HUES48 (cell line): ENCODE data around the gene SPART.

Experiments
- H3K27ac ChIP-seq: one replicate; pipeline ENCODE4 v1.7.0; 2013; ENCODE audit warnings: low read depth, low read length, inconsistent platforms
- H3K27me3 ChIP-seq: 2 replicates; pipeline ENCODE4 v1.6.1; 2013; ENCODE audit warnings: mild to moderate bottlenecking, low read length; ENCODE audit not compliant: control insufficient read depth, insufficient read depth
- H3K36me3 ChIP-seq: 2 replicates; pipeline ENCODE4 v1.6.1; 2013; ENCODE audit warnings: low read length; ENCODE audit not compliant: control insufficient read depth, insufficient read depth
- H3K4me1 ChIP-seq: 2 replicates; pipeline ENCODE4 v1.6.1; 2013; ENCODE audit warnings: mild to moderate bottlenecking, low read length; ENCODE audit not compliant: control insufficient read depth, insufficient read depth
- H3K4me3 ChIP-seq: 2 replicates; pipeline ENCODE4 v1.5.1; 2013; ENCODE audit warnings: mild to moderate bottlenecking, low read depth, low read length
- H3K9ac ChIP-seq: 2 replicates; pipeline ENCODE4 v1.6.1; 2013; ENCODE audit warnings: mild to moderate bottlenecking, low read depth, low read length, moderate library complexity
- H3K9me3 ChIP-seq: 2 replicates; pipeline ENCODE4 v1.6.1; 2013; ENCODE audit warnings: low read length; ENCODE audit not compliant: control insufficient read depth, insufficient read depth

Gene SPART

GRCh38 chr13:36282821-36283432 is 63.3 kb downstream of the SPART start:
- no peak overlapping the region for H3K9ac ChIP-seq
- peaks cover 9% of the 10 kb centered on the region; the same call in 1 of the 2 replicates for H3K4me1 ChIP-seq
- H3K27ac ChIP-seq = no peak overlapping the region
- H3K36me3 ChIP-seq = peaks cover 56% of the 10 kb centered on the region
- no peak overlapping the region for H3K4me3 ChIP-seq
- no peaks in the 10 kb centered on the region for H3K27me3 ChIP-seq
- peaks cover 8% of the 10 kb centered on the region for H3K9me3 ChIP-seq

- no peaks in the 10 kb centered on the region for H3K4me1 ChIP-seq
- peaks cover 44% of the 10 kb centered on the region for H3K36me3 ChIP-seq
- H3K4me3 ChIP-seq = no peak overlapping the region
- no peak overlapping the region for H3K27ac ChIP-seq
- no peaks in the 10 kb centered on the region for H3K27me3 ChIP-seq
- no peak overlapping the region for H3K9ac ChIP-seq
- no peaks in the 10 kb centered on the region for H3K9me3 ChIP-seq
These were observed 70.8 kb downstream of the SPART start for GRCh38 chr13:36275190-36276002.

GRCh38 chr13:36273431-36273830 is 72.8 kb downstream of the SPART start:
- no peaks in the 10 kb centered on the region for H3K27me3 ChIP-seq
- no peak overlapping the region for H3K4me3 ChIP-seq
- H3K9me3 ChIP-seq = no peaks in the 10 kb centered on the region
- H3K36me3 ChIP-seq = peaks cover 28% of the 10 kb centered on the region
- H3K4me1 ChIP-seq = 0 out of 2 replicates have a peak, but pooled peaks cover 6% of the 10 kb centered on the region
- no peak overlapping the region for H3K27ac ChIP-seq
- H3K9ac ChIP-seq = no peak overlapping the region

GRCh38 chr13:36261976-36262375 is 84.2 kb downstream of the SPART start:
- no peak overlapping the region for H3K4me3 ChIP-seq
- no peaks in the 10 kb centered on the region for H3K9me3 ChIP-seq
- no peaks in the 10 kb centered on the region for H3K27me3 ChIP-seq
- H3K27ac ChIP-seq = no peak overlapping the region
- peaks cover 14% of the 10 kb centered on the region; the same call in 1 of the 2 replicates for H3K36me3 ChIP-seq
- peaks cover 10% of the 10 kb centered on the region for H3K4me1 ChIP-seq
- no peak overlapping the region for H3K9ac ChIP-seq

- Histone ChIP-seq H3K9me3 (no peaks in the 10 kb centered on the region), H3K36me3 (peaks cover 13% of the 10 kb centered on the region; the same call in 1 of the 2 replicates), H3K9ac (no peak overlapping the region), H3K4me1 (peaks cover 10% of the 10 kb centered on the region), H3K27me3 (no peaks in the 10 kb centered on the region), H3K4me3 (no peak overlapping the region), H3K27ac (no peak overlapping the region)
These were observed 85.2 kb downstream of the SPART start for GRCh38 chr13:36261011-36261410.

GRCh38 chr13:36259361-36260137 is 86.6 kb downstream of the SPART start:
- peaks cover 10% of the 10 kb centered on the region for H3K4me1 ChIP-seq
- H3K4me3 ChIP-seq = no peak overlapping the region
- peaks cover 16% of the 10 kb centered on the region for H3K36me3 ChIP-seq
- no peak overlapping the region for H3K9ac ChIP-seq
- no peaks in the 10 kb centered on the region for H3K9me3 ChIP-seq
- H3K27ac ChIP-seq = no peak overlapping the region
- no peaks in the 10 kb centered on the region for H3K27me3 ChIP-seq

- peaks cover 10% of the 10 kb centered on the region for H3K4me1 ChIP-seq
- H3K9me3 ChIP-seq = no peaks in the 10 kb centered on the region
- no peak overlapping the region for H3K4me3 ChIP-seq
- H3K27ac ChIP-seq = no peak overlapping the region
- no peaks in the 10 kb centered on the region for H3K27me3 ChIP-seq
- peaks cover 16% of the 10 kb centered on the region for H3K36me3 ChIP-seq
- H3K9ac ChIP-seq = no peak overlapping the region
These were observed 87.4 kb downstream of the SPART start for GRCh38 chr13:36258831-36259230.
